Loucy (cell line): Measurements from ENCODE around the gene QSOX1.

Source experiments
- CTCF ChIP-seq: fragments of 200-600 bp; sonication (generic); conservative IDR thresholded peaks from 2 replicates; pipeline ENCODE4 v1.5.1; 2014; ENCODE audit warnings: mild to moderate bottlenecking, antibody characterized with exemption, low read length
- EZH2phosphoT487 ChIP-seq: fragments of 200-600 bp; IDR thresholded peaks from 2 replicates; pipeline ENCODE4 v1.6.1; 2018; ENCODE audit warnings: antibody characterized with exemption, mild to moderate bottlenecking, moderate library complexity, borderline replicate concordance

- TF ChIP-seq CTCF (no peak), EZH2phosphoT487 (no peak)
Measured at GRCh38 chr1:180169640-180170195, 15.0 kb downstream of the QSOX1 start.
